Ishikawa (cell line): Measurements from ENCODE around the gene OR10H5.

Source experiments
- CEBPB ChIP-seq: IDR thresholded peaks from 2 replicates; pipeline ENCODE4 v1.6.1; 2012
- CREB1 ChIP-seq: IDR thresholded peaks from 2 replicates; pipeline ENCODE4 v1.6.1; 2012; ENCODE audit warnings: low read depth
- EGR1 ChIP-seq: IDR thresholded peaks from 2 replicates; pipeline ENCODE4 v1.6.1; 2012
- EP300 ChIP-seq: IDR thresholded peaks from 2 replicates; pipeline ENCODE4 v1.6.1; 2012; ENCODE audit warnings: borderline replicate concordance
- RAD21 ChIP-seq: IDR thresholded peaks from 2 replicates; pipeline ENCODE4 v1.6.1; 2012; ENCODE audit warnings: low read depth
- REST ChIP-seq: IDR thresholded peaks from 2 replicates; pipeline ENCODE4 v1.6.1; 2012; ENCODE audit warnings: low read depth, mild to moderate bottlenecking
- TAF1 ChIP-seq: IDR thresholded peaks from 2 replicates; pipeline ENCODE4 v1.6.1; 2012; ENCODE audit warnings: low read depth, mild to moderate bottlenecking
- TCF12 ChIP-seq: IDR thresholded peaks from 2 replicates; pipeline ENCODE4 v1.6.1; 2012; ENCODE audit warnings: low read depth
- TEAD4 ChIP-seq: IDR thresholded peaks from 2 replicates; pipeline ENCODE4 v1.6.1; 2012
- TF ChIP-seq, protein P1 (sequence below): IDR thresholded peaks from 2 replicates; pipeline ENCODE4 v1.6.1; 2012
- TF ChIP-seq, protein P2 (sequence below): IDR thresholded peaks from 2 replicates; pipeline ENCODE4 v1.6.1; 2012

- TF ChIP-seq CREB1 = no peak
- TF ChIP-seq TEAD4 = no peak
- no peak for TF ChIP-seq REST
- TF ChIP-seq TAF1 = no peak
- no peak for TF ChIP-seq EP300
- TF ChIP-seq, protein P1, sequence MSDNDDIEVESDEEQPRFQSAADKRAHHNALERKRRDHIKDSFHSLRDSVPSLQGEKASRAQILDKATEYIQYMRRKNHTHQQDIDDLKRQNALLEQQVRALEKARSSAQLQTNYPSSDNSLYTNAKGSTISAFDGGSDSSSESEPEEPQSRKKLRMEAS = no peak
- TF ChIP-seq TCF12 = no peak
- TF ChIP-seq CEBPB = no peak
- TF ChIP-seq, protein P2, sequence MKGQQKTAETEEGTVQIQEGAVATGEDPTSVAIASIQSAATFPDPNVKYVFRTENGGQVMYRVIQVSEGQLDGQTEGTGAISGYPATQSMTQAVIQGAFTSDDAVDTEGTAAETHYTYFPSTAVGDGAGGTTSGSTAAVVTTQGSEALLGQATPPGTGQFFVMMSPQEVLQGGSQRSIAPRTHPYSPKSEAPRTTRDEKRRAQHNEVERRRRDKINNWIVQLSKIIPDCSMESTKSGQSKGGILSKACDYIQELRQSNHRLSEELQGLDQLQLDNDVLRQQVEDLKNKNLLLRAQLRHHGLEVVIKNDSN = no peak
- TF ChIP-seq RAD21 = no peak
- TF ChIP-seq EGR1 = no peak
Measured at GRCh38 chr19:15787611-15788155, at the start of gene OR10H5.
